Natural killer cell (primary cell): ENCODE data around the gene OR2T35. TPM values are rescaled to one million over a fixed set of nuclear protein-coding genes. Genes with fewer than 3 reads are reported as not detected.

Experiments used
- ATAC-seq, 3 donors: fragments of 150-1000 bp in 2 of 3; fragments of 200-7000 bp in 1 of 3; cut with Tn5 transposase; 1 replicate in 1 of 3; 2 replicates in 2 of 3; pipeline ENCODE4 v1.10.0; 2021; ENCODE audit warnings: mild to moderate bottlenecking in 2 of 3, moderate library complexity in 2 of 3
- DNase-seq, 2 donors: peaks; one replicate each; pipeline versions ENCODE4 v3.0.0 to v3.0.0-alpha.2; 2013 to 2021; ENCODE audit warnings: mixed read lengths in 1 of 2
- H3K27ac ChIP-seq: one replicate; pipeline ENCODE4 v1.5.1; 2013; ENCODE audit warnings: mild to moderate bottlenecking, low read length
- H3K27me3 ChIP-seq: one replicate; pipeline ENCODE4 v1.6.1; 2013; ENCODE audit warnings: low read length; ENCODE audit not compliant: control insufficient read depth, insufficient read depth
- H3K36me3 ChIP-seq: one replicate; pipeline ENCODE4 v1.6.1; 2013; ENCODE audit warnings: low read length; ENCODE audit not compliant: control insufficient read depth, insufficient read depth
- H3K4me1 ChIP-seq: one replicate; pipeline ENCODE4 v1.6.1; 2013; ENCODE audit warnings: low read length; ENCODE audit not compliant: control insufficient read depth, insufficient read depth
- H3K4me3 ChIP-seq: one replicate; pipeline ENCODE4 v1.5.1; 2013; ENCODE audit warnings: low read length
- H3K9me3 ChIP-seq: one replicate; pipeline ENCODE4 v1.6.1; 2013; ENCODE audit warnings: low read length; ENCODE audit not compliant: control insufficient read depth, insufficient read depth
- H3K27ac Mint-ChIP-seq, 2 donors: one replicate each; pipeline ENCODE4 v1.8.0; 2022; ENCODE audit warnings: mild to moderate bottlenecking in 2 of 2, mixed read lengths in 2 of 2, moderate library complexity in 1 of 2
- H3K27me3 Mint-ChIP-seq, 2 donors: one replicate each; pipeline ENCODE4 v1.8.0; 2022; ENCODE audit warnings: low read depth in 2 of 2, mixed read lengths in 2 of 2
- H3K36me3 Mint-ChIP-seq: one replicate; pipeline ENCODE4 v1.8.0; 2022; ENCODE audit warnings: mixed read lengths
- H3K4me1 Mint-ChIP-seq, 2 donors: one replicate each; pipeline ENCODE4 v1.8.0; 2022; ENCODE audit warnings: mixed read lengths in 2 of 2
- H3K4me3 Mint-ChIP-seq: one replicate; pipeline ENCODE4 v1.8.0; 2022; ENCODE audit warnings: mild to moderate bottlenecking, moderate library complexity, mixed read lengths
- H3K9me3 Mint-ChIP-seq, 2 donors: one replicate each; pipeline ENCODE4 v1.8.0; 2022; ENCODE audit warnings: mixed read lengths in 2 of 2
- WGBS: methylation state at CpG from one replicate; pipeline ENCODE4 v1.1.7; 2013; ENCODE audit warnings: missing lambda C conversion rate; ENCODE audit not compliant: insufficient coverage; 5-methylcytosine and 5-hydroxymethylcytosine counted together
- intact Hi-C: fragments of 100-400 bp; cut with micrococcal nuclease; formaldehyde crosslinking; loops from one replicate; pipeline ENCODE4 v1.14.2; 2022
- total RNA-seq, 4 donors: library from RNA; stranded (reverse); fragments of 120-200 nt in 1 of 4; gene quantifications; one replicate each; pipeline versions ENCODE4 v1.2.3 to v1.2.4, GENCODE V29; 2013 to 2022
- TF ChIP-seq, protein P1 (sequence below): fragments of 200-600 bp; IDR thresholded peaks from one replicate; pipeline ENCODE4 v1.8.0; 2022; ENCODE audit warnings: antibody characterized with exemption

Gene OR2T35
- total RNA-seq, 3 donors from 2014 or later (not counting 1 experiment from before 2014, with no cell fraction given), result not detected

DNA sequence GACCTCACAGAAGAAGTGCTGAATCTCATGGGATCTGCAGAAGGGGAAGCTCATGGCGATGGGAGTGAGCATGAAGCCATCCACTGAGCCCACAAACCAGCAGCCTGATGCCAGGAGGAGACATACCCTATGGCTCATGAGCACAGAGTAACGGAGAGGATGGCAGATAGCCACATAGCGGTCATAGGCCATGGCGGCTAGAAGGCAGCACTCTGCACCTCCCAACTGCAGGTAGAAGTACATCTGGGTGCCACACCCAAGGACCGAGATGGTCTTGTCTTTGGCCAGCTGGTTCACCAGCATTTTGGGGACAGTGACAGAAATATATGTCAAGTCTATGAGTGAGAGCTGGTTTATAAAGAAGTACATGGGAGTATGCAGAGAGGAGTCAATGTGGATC, 51.9 kb downstream of the OR2T35 start:
- intact Hi-C loops, result no loop called here

DNA sequence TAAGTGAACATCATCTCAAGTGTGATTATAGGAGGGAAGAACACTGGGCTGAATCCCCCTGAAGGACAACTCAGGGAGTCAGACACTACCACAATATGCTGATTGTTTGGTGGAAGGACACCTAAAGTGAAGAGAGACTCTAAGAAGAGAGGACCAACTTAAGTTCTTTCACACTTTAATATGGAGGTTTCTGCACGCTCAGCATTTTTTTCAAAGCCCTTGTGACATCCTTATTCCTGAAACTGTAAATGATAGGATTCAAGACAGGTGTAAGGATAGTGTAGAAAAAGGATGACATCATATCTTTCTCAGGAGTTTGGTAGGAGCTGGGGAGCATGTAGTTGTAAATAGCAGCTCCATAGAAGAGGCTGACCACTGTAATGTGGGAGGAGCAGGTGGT, 52.4 kb downstream of the OR2T35 start:
- TF ChIP-seq, protein P1, sequence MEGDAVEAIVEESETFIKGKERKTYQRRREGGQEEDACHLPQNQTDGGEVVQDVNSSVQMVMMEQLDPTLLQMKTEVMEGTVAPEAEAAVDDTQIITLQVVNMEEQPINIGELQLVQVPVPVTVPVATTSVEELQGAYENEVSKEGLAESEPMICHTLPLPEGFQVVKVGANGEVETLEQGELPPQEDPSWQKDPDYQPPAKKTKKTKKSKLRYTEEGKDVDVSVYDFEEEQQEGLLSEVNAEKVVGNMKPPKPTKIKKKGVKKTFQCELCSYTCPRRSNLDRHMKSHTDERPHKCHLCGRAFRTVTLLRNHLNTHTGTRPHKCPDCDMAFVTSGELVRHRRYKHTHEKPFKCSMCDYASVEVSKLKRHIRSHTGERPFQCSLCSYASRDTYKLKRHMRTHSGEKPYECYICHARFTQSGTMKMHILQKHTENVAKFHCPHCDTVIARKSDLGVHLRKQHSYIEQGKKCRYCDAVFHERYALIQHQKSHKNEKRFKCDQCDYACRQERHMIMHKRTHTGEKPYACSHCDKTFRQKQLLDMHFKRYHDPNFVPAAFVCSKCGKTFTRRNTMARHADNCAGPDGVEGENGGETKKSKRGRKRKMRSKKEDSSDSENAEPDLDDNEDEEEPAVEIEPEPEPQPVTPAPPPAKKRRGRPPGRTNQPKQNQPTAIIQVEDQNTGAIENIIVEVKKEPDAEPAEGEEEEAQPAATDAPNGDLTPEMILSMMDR, result no peak
- no peaks in the 10 kb centered on the region for H3K36me3 Mint-ChIP-seq
- H3K4me3 Mint-ChIP-seq, result no peak overlapping the region
- H3K9me3 Mint-ChIP-seq, result no peaks in the 10 kb centered on the region
- intact Hi-C loops, result no loop called here
- no peak for DNase-seq
- H3K4me1 Mint-ChIP-seq, result no peaks in the 10 kb centered on the region
- Histone ChIP-seq H3K9me3 (no peaks in the 10 kb centered on the region), H3K27me3 (no peaks in the 10 kb centered on the region), H3K36me3 (no peaks in the 10 kb centered on the region), H3K27ac (no peak overlapping the region), H3K4me3 (no peak overlapping the region), H3K4me1 (no peaks in the 10 kb centered on the region)
- ATAC-seq, result no peak
- H3K27me3 Mint-ChIP-seq, result no peaks in the 10 kb centered on the region
- no CpG with 5 or more reads among the region's 1 CpG for WGBS
- no peak overlapping the region for H3K27ac Mint-ChIP-seq

More for the DNA sequence above, 51.9 kb downstream of the OR2T35 start:
- no peaks in the 10 kb centered on the region for H3K27me3 Mint-ChIP-seq
- no peaks in the 10 kb centered on the region for H3K36me3 Mint-ChIP-seq
- Histone ChIP-seq H3K27ac (no peak overlapping the region), H3K9me3 (no peaks in the 10 kb centered on the region), H3K36me3 (no peaks in the 10 kb centered on the region), H3K4me1 (no peaks in the 10 kb centered on the region), H3K27me3 (no peaks in the 10 kb centered on the region), H3K4me3 (no peak overlapping the region)
- TF ChIP-seq, protein P1, result no peak
- WGBS, result 91% methylated on average over 5 of the region's 5 CpGs
- no peak overlapping the region for H3K4me3 Mint-ChIP-seq
- H3K4me1 Mint-ChIP-seq, result no peaks in the 10 kb centered on the region
- no peaks in the 10 kb centered on the region for H3K9me3 Mint-ChIP-seq
- H3K27ac Mint-ChIP-seq, result no peak overlapping the region
- ATAC-seq, result no peak
- no peak for DNase-seq

DNA sequence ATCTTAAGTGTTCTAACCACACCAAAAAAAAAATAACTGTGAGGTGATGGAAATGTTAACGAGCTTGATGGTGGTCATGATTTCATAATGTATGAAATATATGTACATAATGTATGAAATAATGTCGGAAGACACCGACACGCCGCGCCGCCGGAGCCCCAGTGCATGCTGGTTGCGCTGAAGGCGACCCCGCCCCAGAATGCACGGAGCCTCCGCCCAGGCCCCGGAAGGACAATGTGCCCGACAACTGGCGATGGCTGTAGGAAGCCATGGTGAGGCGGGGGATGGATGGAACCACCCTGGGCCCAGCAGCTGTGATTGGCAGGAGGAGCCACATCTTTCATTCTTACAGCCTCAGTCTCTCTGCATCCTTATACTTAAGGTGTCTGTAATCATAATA, 55.0 kb downstream of the OR2T35 start:
- H3K9me3 Mint-ChIP-seq, result peaks cover 0 to 2% of the 10 kb centered on the region in 2 donors
- 95% methylated on average over 17 of the region's 17 CpGs for WGBS
- no peak overlapping the region for H3K27ac ChIP-seq
- H3K4me3 ChIP-seq, result no peak overlapping the region
- peaks cover 2 to 8% of the 10 kb centered on the region in 2 donors for H3K27me3 Mint-ChIP-seq
- H3K4me1 Mint-ChIP-seq, result no peaks in the 10 kb centered on the region
- no peaks in the 10 kb centered on the region for H3K9me3 ChIP-seq
- H3K27me3 ChIP-seq, result no peaks in the 10 kb centered on the region
- no peak overlapping the region for H3K27ac Mint-ChIP-seq
- H3K36me3 Mint-ChIP-seq, result no peaks in the 10 kb centered on the region
- H3K4me3 Mint-ChIP-seq, result no peak overlapping the region
- no peaks in the 10 kb centered on the region for H3K36me3 ChIP-seq
- DNase-seq, result no peak
- TF ChIP-seq, protein P1, result no peak
- no peak for ATAC-seq
- no peaks in the 10 kb centered on the region for H3K4me1 ChIP-seq
- intact Hi-C loops, result no loop called here

DNA sequence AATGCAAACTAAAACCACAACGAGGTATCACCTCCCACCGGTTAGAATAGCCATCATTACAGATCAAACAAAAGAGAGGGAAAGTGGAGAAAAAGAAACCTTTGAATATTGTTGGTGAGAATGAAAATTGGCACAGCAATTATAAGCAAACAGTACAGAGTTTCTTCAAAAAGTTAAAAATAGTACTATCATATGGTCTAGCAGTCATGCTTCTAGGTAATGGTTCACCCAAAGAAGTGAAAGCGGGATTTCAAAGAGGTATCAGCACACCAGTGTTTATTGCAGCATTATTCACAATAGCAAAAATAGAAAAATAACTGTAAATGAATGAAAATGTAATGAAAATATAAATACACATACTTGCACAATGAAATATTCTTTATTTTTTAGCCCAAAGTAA, 55.7 kb downstream of the OR2T35 start:
- no peak overlapping the region for H3K4me3 ChIP-seq
- H3K27me3 ChIP-seq, result no peaks in the 10 kb centered on the region
- Mint-ChIP-seq H3K4me3 (no peak overlapping the region), H3K36me3 (no peaks in the 10 kb centered on the region), H3K27me3 (peaks cover 2 to 8% of the 10 kb centered on the region in 2 donors), H3K4me1 (no peaks in the 10 kb centered on the region), H3K27ac (no peak overlapping the region), H3K9me3 (peaks cover 0 to 2% of the 10 kb centered on the region in 2 donors)
- no peak overlapping the region for H3K27ac ChIP-seq
- DNase-seq, result no peak
- TF ChIP-seq, protein P1, result no peak
- WGBS, result no CpG with 5 or more reads among the region's 3 CpGs
- no peak for ATAC-seq
- intact Hi-C loops, result no loop called here
- no peaks in the 10 kb centered on the region for H3K4me1 ChIP-seq
- no peaks in the 10 kb centered on the region for H3K9me3 ChIP-seq
- no peaks in the 10 kb centered on the region for H3K36me3 ChIP-seq
